Esophagus (tissue), 2 donors: ENCODE results near the gene HADHA. TPM values are rescaled to one million over a fixed set of nuclear protein-coding genes. Genes with fewer than 3 reads are reported as not detected.

Experiments
- H3K27ac ChIP-seq, 2 donors: one replicate each; pipeline ENCODE4 v1.5.1; 2013; ENCODE audit warnings: low read depth in 2 of 2, mild to moderate bottlenecking in 2 of 2, inconsistent platforms in 1 of 2, low read length in 1 of 2, moderate library complexity in 1 of 2
- H3K27me3 ChIP-seq, 2 donors: one replicate each; pipeline ENCODE4 v1.6.1; 2013; ENCODE audit warnings: low read length in 2 of 2, control low read depth in 1 of 2, mild to moderate bottlenecking in 1 of 2; ENCODE audit not compliant: insufficient read depth in 2 of 2, control insufficient read depth in 1 of 2
- H3K36me3 ChIP-seq, 2 donors: one replicate each; pipeline ENCODE4 v1.6.1; 2013; ENCODE audit warnings: low read length in 1 of 2; ENCODE audit not compliant: control insufficient read depth in 2 of 2, insufficient read depth in 2 of 2
- H3K4me1 ChIP-seq, 2 donors: one replicate each; pipeline ENCODE4 v1.6.1; 2013; ENCODE audit warnings: low read length in 1 of 2; ENCODE audit not compliant: control insufficient read depth in 2 of 2, insufficient read depth in 2 of 2
- H3K4me3 ChIP-seq, 2 donors: one replicate each; pipeline ENCODE4 v1.5.1; 2013; ENCODE audit warnings: low read length in 2 of 2, mild to moderate bottlenecking in 2 of 2, low read depth in 1 of 2, moderate library complexity in 1 of 2
- H3K9me3 ChIP-seq, 2 donors: one replicate each; pipeline ENCODE4 v1.6.1; 2013; ENCODE audit warnings: mild to moderate bottlenecking in 2 of 2, low read depth in 1 of 2, low read length in 1 of 2, moderate library complexity in 1 of 2; ENCODE audit not compliant: control insufficient read depth in 2 of 2, insufficient read depth in 1 of 2
- WGBS, 2 donors: extraction: QIAGEN DNeasy Blood & Tissue Kit; methylation state at CpG; one replicate each; pipeline ENCODE4 v1.1.7; 2013; 5-methylcytosine and 5-hydroxymethylcytosine counted together
- polyA plus RNA-seq, 2 donors: library from polyadenylated mRNA; stranded (reverse); fragments of 200-250 nt; gene quantifications; one replicate each; pipeline ENCODE4 v1.2.3, GENCODE V29; 2013
- donor health status: healthy with polysubstance abuse.
- donor health status: Bipolar disorder and iron deficiency.

Gene HADHA
- polyA plus RNA-seq, result 10 to 100 TPM; 26.4 to 77.1 TPM

DNA sequence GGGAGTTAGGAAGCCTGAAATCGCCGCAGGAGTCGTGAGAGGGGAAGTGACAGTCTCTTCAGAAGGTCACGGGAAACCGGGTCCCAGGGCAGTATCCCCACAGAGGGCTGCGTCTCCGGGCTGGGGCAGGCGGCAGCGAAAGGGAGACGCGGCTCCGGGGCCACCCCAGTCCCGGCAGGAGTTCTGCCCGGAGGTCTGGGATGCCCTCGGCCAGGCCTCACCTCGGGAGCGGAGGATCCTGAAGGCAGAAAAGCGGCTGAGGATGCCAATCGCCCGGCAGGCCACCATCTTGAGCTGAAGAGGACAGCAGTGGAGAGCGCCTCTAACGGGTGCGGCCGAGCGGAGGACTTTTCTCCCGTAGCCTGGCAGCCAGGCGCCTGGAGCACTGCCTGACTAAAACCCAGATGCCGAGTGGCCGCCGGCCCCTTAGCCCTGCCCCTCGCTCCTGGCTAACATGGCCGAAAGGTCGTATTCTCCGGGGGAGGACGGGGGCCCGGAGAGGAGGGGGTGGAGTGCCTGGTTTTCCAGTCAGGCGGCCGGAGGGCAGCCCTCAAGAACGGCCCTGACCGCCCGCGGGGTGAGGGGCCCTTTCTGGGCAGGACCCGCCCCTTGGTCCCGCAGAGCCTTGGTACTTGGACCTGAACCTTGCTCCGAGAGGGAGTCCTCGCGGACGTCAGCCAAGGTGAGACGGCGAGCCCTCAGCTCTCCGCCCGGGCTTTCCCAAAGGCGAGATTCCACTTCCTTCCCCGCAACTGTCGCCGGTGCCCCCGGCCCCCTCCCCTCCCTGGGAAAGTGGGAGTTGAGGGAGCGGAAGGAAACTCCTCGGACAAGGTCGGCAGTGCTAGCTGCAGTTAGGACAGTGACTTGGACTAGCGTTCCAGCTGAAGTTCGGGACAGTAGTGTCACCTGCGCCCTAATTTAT, at the start of gene HADHA, which contains the start of gene HADHB:
Gene HADHA, minus strand, starts transcription at position 324 of the 922 bp plus-strand sequence. Its CDS starts 36 bp downstream, at position 288.
Gene HADHB, plus strand, starts transcription at position 631 of the 922 bp plus-strand sequence. CDS start 9,316 bp downstream, outside the sequence.
- Histone ChIP-seq H3K27me3 (no peaks in the 10 kb centered on the region), H3K4me1 (peaks cover 2 to 5% of the 10 kb centered on the region in 2 donors)

DNA sequence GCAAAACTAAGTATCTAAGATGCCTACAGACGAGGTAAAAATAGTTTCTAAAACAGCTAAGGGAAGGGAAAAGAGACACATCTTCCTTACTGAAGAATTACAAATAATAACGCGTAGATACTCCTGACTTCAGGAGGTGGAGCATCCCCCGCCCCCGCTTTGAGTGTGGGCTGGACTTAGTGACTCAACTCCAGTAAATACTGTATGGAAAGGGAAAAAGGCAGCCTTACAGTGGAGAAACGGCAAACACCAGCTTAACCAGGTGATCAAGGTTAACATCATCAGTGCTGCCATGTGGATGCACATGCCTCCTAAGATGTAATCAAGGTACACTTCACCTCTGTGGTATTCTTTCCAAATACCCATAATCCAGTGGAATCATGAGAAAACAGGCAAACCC, 48.2 kb upstream of the HADHA start:
- WGBS, 2 donors, result 35 to 59% methylated on average over 6 of the region's 6 CpGs
- H3K27me3 ChIP-seq, result no peaks in the 10 kb centered on the region
- no peak overlapping the region for H3K27ac ChIP-seq
- H3K4me1 ChIP-seq, result no peaks in the 10 kb centered on the region
- no peaks in the 10 kb centered on the region for H3K9me3 ChIP-seq
- H3K4me3 ChIP-seq, result no peak overlapping the region
- H3K36me3 ChIP-seq, result peaks cover 2% of the 10 kb centered on the region in 2 donors

More for the DNA sequence above, at the start of gene HADHA, which contains the start of gene HADHB:
- 0% methylated on average over 63 of the region's 63 CpGs for WGBS, 2 donors
- Histone ChIP-seq H3K4me3 (peak within 1 kb of the TSS; percentile 76 to 98), H3K27ac (peak within 1 kb of the TSS; percentile 93 to 99), H3K9me3 (no peaks in the 10 kb centered on the region), H3K36me3 (no peaks in the 10 kb centered on the region)

DNA sequence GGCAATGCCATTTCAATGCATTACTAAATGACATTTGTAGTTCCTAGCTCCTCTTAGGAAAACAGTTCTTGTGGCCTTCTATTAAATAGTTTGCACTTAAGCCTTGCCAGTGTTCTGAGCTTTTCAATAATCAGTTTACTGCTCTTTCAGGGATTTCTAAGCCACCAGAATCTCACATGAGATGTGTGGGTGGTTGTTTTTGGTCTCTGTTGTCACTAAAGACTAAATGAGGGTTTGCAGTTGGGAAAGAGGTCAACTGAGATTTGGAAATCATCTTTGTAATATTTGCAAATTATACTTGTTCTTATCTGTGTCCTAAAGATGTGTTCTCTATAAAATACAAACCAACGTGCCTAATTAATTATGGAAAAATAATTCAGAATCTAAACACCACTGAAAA, 45.6 kb upstream of the HADHA start:
- H3K36me3 ChIP-seq, result peaks cover 5% of the 10 kb centered on the region in 2 donors
- no peaks in the 10 kb centered on the region for H3K27me3 ChIP-seq
- no peak overlapping the region for H3K4me3 ChIP-seq
- H3K4me1 ChIP-seq, result no peaks in the 10 kb centered on the region
- WGBS, 2 donors, result 55 to 80% methylated on average over 1 of the region's 1 CpG
- H3K9me3 ChIP-seq, result no peaks in the 10 kb centered on the region
- H3K27ac ChIP-seq, result no peak overlapping the region

DNA sequence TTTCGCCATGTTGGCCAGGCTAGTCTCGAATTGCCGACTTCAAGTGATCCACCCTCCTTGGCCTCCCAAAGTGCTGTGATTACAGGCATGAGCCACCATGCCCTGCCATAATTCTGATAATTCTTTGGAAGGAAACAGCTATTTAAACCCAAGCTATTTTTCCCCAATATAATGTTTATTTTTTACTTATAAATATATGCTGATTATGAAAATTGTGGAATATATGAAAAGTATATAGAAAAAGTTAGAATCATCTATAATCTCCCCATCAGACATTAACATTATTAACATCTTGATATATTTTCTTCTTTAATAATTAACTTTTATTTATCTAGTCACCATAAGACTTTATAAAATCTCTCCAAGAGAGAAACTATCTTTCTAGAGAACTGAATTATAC, 41.5 kb upstream of the HADHA start:
- Histone ChIP-seq H3K9me3 (no peaks in the 10 kb centered on the region), H3K27ac (no peak overlapping the region), H3K36me3 (peaks cover 5% of the 10 kb centered on the region in 2 donors), H3K4me1 (no peaks in the 10 kb centered on the region), H3K4me3 (no peak overlapping the region), H3K27me3 (no peaks in the 10 kb centered on the region)
- WGBS, 2 donors, result 96 to 97% methylated on average over 3 of the region's 3 CpGs

DNA sequence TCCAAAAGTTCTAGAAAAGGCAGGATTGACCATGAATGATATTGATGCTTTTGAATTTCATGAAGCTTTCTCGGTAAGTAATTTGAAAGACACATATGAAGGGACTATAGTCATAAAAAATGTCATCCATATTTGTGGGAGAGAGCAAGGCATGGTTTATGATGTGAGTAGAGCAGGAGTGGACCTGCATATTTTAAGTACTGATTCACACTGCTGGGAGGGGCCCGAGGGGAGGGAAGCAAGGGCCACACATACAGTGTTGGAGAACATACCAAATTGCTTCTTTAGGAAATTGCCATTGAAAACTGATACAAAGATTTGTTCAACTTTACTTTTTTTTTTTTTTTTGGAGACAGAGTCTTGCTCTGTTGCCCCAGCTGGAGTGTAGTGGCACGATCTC, 39.7 kb upstream of the HADHA start:
- H3K27ac ChIP-seq, result no peak overlapping the region
- no peaks in the 10 kb centered on the region for H3K27me3 ChIP-seq
- peaks cover 2 to 6% of the 10 kb centered on the region in 2 donors for H3K36me3 ChIP-seq
- 77 to 90% methylated on average over 3 of the region's 3 CpGs for WGBS, 2 donors
- H3K9me3 ChIP-seq, result no peaks in the 10 kb centered on the region
- H3K4me3 ChIP-seq, result no peak overlapping the region
- H3K4me1 ChIP-seq, result no peaks in the 10 kb centered on the region

DNA sequence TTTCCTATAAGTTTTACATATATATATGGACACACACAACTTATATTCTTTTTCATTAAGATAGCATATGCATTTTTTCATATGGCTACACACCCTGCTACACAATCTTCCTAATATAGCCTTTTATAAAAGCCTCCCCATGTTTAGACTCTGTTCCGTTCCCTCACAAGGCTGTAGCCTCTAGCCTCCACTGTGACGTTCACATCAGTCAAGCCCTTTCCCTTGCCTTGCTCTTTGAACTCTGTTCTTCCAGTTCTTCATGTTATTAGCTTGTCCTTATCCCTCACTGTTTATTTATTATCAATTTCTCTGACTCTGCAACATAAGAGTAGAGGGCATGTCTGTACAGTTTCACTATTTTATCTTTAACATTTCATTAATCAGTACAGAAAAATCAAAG, 39.2 kb upstream of the HADHA start:
- Histone ChIP-seq H3K27ac (no peak overlapping the region), H3K9me3 (no peaks in the 10 kb centered on the region), H3K4me1 (no peaks in the 10 kb centered on the region), H3K36me3 (peaks cover 2 to 9% of the 10 kb centered on the region in 2 donors), H3K4me3 (no peak overlapping the region), H3K27me3 (no peaks in the 10 kb centered on the region)
- WGBS, 2 donors, result 88 to 91% methylated on average over 2 of the region's 2 CpGs

DNA sequence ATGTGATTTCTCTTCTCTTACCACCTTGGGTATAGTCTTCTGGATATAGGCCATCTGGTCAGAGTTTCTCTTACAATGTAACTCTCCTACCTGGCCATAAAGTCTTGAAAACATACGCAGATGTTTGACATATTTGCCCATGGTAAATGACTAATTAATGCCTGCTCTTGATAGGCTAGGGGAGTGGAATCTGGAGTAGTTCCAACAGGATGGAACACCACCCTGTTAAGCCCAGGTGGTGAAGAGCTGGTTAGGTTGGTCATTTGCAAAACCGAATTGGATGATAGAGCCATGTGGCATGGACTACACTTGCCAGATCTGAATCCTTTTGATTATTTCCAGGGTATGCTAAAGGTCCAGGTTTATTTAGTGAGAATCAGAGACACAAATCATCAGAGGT, 36.8 kb upstream of the HADHA start:
- 56 to 58% methylated on average over 2 of the region's 2 CpGs for WGBS, 2 donors
- Histone ChIP-seq H3K4me3 (no peak overlapping the region), H3K27ac (no peak overlapping the region), H3K9me3 (no peaks in the 10 kb centered on the region), H3K27me3 (no peaks in the 10 kb centered on the region), H3K36me3 (peaks cover 2 to 10% of the 10 kb centered on the region in 2 donors), H3K4me1 (no peaks in the 10 kb centered on the region)

DNA sequence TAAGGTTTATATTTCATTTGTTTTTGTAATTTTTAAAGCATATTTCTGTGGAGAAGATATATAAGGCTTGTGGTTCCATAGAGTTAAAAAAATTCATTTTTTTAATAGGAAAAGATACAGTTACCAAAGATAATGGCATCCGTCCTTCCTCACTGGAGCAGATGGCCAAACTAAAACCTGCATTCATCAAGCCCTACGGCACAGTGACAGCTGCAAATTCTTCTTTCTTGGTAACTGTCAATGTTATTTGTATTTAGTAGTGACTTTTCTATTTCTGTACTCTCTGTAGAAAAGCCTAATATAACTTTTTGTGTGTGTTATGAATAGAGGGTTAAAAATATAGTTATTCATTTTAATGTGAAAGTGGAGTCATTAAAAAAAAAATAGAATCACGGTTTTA, 35.5 kb upstream of the HADHA start:
- peaks cover 0 to 8% of the 10 kb centered on the region in 2 donors for H3K36me3 ChIP-seq
- H3K4me3 ChIP-seq, result no peak overlapping the region
- no peaks in the 10 kb centered on the region for H3K9me3 ChIP-seq
- WGBS, 2 donors, result 92 to 94% methylated on average over 3 of the region's 3 CpGs
- H3K27me3 ChIP-seq, result no peaks in the 10 kb centered on the region
- H3K4me1 ChIP-seq, result no peaks in the 10 kb centered on the region
- H3K27ac ChIP-seq, result no peak overlapping the region

DNA sequence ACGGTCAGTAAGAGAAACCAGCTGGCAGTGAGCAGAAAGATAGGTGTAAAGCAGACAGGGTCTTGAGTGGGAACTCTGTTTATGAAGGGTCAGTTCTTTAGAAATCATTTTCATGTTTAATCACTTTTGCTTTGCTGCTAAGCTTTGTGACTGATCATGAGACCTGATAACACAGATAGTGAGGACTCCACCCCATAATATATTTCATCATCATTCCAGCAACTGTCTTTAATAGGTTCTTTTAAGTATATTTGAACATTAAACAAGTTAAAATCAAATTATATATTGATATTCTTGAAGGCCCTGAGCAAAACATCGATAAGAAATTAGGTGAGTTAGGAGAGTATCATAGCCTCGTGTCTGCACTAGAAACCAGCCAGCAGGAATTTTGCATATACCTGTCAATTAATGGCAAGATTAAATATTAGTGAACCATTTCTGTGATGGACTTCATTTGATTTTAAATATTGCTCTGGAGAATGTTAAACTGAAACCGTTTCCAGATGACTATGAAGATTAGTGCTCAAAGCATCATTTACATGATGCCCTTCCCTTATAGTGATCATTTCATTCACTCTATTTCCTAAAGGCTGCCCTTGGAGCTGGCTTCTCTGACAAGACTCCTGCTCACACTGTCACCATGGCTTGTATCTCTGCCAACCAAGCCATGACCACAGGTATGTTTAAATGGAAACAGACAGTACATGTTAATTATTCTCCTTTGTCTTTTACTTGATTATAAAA, 32.2 kb upstream of the HADHA start:
- Histone ChIP-seq H3K27ac (no peak overlapping the region), H3K4me1 (no peaks in the 10 kb centered on the region), H3K9me3 (no peaks in the 10 kb centered on the region), H3K27me3 (no peaks in the 10 kb centered on the region), H3K4me3 (no peak overlapping the region), H3K36me3 (peaks cover 0 to 8% of the 10 kb centered on the region in 2 donors)
- 89 to 92% methylated on average over 4 of the region's 4 CpGs for WGBS, 2 donors
